ENCODE data around the gene SNX20. TPM values are rescaled to one million over a fixed set of nuclear protein-coding genes. Genes with fewer than 3 reads are reported as not detected.

SNX20 gene
- total and polyA plus RNA-seq, 10 of the 15 experiments (the other 5 are each of a cell fraction or from before 2014, with no cell fraction given): 4.6 to 30.8 (median 21.9) TPM

DNA sequence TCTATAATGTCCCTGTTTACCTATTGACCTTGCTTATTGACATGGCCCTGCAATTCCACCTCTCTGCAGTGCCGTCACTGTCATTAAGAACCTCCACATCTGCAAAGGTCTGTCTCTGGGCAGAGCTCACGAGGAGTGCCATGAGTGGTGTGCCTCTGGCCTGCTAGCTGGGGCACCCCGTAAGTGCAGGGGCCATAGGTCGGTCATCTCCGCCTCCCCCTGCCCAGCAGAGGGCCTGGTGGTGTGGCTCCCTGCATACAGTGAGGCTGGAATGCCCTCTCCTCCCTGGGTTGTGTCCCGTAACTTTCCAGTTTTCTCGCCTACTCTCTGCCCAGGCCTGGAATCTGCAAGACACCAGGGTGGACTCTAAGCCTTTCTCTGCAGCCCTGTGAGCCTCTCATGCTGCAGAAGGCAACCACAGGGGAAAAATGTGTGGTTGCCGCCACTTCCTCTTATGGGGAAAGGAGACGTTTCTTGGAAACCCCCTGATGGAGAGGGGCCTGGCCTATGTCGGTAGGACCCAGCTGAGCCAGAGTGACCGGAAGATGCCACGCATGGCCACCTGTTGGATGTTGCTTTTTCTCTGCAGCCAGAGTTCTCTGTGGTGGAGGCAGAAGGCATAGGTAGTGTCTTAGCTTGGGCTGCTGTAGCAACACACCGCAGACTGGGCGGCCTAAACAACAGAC is 2.7 kb upstream of the SNX20 start (continued):
- TF ChIP-seq, protein P1, sequence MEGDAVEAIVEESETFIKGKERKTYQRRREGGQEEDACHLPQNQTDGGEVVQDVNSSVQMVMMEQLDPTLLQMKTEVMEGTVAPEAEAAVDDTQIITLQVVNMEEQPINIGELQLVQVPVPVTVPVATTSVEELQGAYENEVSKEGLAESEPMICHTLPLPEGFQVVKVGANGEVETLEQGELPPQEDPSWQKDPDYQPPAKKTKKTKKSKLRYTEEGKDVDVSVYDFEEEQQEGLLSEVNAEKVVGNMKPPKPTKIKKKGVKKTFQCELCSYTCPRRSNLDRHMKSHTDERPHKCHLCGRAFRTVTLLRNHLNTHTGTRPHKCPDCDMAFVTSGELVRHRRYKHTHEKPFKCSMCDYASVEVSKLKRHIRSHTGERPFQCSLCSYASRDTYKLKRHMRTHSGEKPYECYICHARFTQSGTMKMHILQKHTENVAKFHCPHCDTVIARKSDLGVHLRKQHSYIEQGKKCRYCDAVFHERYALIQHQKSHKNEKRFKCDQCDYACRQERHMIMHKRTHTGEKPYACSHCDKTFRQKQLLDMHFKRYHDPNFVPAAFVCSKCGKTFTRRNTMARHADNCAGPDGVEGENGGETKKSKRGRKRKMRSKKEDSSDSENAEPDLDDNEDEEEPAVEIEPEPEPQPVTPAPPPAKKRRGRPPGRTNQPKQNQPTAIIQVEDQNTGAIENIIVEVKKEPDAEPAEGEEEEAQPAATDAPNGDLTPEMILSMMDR (IDR thresholded peaks at IDR 0.05 in 2 of 3, conservative IDR thresholded peaks at IDR 0.05 in 1 of 3; ENCODE audit: control insufficient read depth in 2 of 3, extremely low read depth in 1 of 3, insufficient read depth in 1 of 3, low read depth in 3 of 3, low read length in 3 of 3): no peak
- TF ChIP-seq NFYA (IDR thresholded peaks at IDR 0.05; ENCODE audit: borderline replicate concordance, low read depth, low read length) (no peak), ZSCAN29 (IDR thresholded peaks at IDR 0.05) (no peak), CBFB (IDR thresholded peaks at IDR 0.05; ENCODE audit: low read depth) (peak; percentile 98), RELA (IDR thresholded peaks at IDR 0.05; ENCODE audit: borderline replicate concordance, partially characterized antibody) (peak; percentile 99), ZNF622 (IDR thresholded peaks at IDR 0.05) (no peak), GABPA (IDR thresholded peaks at IDR 0.05; ENCODE audit: low read depth) (no peak), POLR2A (IDR thresholded peaks at IDR 0.05; ENCODE audit: low read depth, low read length) (peak; percentile 48), KAT2A (conservative IDR thresholded peaks at IDR 0.05; ENCODE audit: control insufficient read depth, low read depth, low read length) (no peak), ETV6 (conservative IDR thresholded peaks at IDR 0.05 in 1 of 2, IDR thresholded peaks at IDR 0.05 in 1 of 2; ENCODE audit: borderline replicate concordance in 1 of 2, low read depth in 1 of 2) (peak in 1 of 2 experiments; percentile 85; a peak in 2 of 4 replicates), IKZF1 (conservative IDR thresholded peaks at IDR 0.05) (peak; percentile 98)
- TF ChIP-seq, protein P2, sequence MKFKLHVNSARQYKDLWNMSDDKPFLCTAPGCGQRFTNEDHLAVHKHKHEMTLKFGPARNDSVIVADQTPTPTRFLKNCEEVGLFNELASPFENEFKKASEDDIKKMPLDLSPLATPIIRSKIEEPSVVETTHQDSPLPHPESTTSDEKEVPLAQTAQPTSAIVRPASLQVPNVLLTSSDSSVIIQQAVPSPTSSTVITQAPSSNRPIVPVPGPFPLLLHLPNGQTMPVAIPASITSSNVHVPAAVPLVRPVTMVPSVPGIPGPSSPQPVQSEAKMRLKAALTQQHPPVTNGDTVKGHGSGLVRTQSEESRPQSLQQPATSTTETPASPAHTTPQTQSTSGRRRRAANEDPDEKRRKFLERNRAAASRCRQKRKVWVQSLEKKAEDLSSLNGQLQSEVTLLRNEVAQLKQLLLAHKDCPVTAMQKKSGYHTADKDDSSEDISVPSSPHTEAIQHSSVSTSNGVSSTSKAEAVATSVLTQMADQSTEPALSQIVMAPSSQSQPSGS (IDR thresholded peaks at IDR 0.05; ENCODE audit: low read length): peak; percentile 48; the same call in 1 of the 2 replicates
- TF ChIP-seq, protein P3, sequence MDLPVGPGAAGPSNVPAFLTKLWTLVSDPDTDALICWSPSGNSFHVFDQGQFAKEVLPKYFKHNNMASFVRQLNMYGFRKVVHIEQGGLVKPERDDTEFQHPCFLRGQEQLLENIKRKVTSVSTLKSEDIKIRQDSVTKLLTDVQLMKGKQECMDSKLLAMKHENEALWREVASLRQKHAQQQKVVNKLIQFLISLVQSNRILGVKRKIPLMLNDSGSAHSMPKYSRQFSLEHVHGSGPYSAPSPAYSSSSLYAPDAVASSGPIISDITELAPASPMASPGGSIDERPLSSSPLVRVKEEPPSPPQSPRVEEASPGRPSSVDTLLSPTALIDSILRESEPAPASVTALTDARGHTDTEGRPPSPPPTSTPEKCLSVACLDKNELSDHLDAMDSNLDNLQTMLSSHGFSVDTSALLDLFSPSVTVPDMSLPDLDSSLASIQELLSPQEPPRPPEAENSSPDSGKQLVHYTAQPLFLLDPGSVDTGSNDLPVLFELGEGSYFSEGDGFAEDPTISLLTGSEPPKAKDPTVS (IDR thresholded peaks at IDR 0.05; ENCODE audit: low read depth, low read length): no peak
- TF ChIP-seq, protein P4, sequence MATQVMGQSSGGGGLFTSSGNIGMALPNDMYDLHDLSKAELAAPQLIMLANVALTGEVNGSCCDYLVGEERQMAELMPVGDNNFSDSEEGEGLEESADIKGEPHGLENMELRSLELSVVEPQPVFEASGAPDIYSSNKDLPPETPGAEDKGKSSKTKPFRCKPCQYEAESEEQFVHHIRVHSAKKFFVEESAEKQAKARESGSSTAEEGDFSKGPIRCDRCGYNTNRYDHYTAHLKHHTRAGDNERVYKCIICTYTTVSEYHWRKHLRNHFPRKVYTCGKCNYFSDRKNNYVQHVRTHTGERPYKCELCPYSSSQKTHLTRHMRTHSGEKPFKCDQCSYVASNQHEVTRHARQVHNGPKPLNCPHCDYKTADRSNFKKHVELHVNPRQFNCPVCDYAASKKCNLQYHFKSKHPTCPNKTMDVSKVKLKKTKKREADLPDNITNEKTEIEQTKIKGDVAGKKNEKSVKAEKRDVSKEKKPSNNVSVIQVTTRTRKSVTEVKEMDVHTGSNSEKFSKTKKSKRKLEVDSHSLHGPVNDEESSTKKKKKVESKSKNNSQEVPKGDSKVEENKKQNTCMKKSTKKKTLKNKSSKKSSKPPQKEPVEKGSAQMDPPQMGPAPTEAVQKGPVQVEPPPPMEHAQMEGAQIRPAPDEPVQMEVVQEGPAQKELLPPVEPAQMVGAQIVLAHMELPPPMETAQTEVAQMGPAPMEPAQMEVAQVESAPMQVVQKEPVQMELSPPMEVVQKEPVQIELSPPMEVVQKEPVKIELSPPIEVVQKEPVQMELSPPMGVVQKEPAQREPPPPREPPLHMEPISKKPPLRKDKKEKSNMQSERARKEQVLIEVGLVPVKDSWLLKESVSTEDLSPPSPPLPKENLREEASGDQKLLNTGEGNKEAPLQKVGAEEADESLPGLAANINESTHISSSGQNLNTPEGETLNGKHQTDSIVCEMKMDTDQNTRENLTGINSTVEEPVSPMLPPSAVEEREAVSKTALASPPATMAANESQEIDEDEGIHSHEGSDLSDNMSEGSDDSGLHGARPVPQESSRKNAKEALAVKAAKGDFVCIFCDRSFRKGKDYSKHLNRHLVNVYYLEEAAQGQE (IDR thresholded peaks at IDR 0.05; ENCODE audit: low read depth, low read length): no peak
- TF ChIP-seq, protein P5, sequence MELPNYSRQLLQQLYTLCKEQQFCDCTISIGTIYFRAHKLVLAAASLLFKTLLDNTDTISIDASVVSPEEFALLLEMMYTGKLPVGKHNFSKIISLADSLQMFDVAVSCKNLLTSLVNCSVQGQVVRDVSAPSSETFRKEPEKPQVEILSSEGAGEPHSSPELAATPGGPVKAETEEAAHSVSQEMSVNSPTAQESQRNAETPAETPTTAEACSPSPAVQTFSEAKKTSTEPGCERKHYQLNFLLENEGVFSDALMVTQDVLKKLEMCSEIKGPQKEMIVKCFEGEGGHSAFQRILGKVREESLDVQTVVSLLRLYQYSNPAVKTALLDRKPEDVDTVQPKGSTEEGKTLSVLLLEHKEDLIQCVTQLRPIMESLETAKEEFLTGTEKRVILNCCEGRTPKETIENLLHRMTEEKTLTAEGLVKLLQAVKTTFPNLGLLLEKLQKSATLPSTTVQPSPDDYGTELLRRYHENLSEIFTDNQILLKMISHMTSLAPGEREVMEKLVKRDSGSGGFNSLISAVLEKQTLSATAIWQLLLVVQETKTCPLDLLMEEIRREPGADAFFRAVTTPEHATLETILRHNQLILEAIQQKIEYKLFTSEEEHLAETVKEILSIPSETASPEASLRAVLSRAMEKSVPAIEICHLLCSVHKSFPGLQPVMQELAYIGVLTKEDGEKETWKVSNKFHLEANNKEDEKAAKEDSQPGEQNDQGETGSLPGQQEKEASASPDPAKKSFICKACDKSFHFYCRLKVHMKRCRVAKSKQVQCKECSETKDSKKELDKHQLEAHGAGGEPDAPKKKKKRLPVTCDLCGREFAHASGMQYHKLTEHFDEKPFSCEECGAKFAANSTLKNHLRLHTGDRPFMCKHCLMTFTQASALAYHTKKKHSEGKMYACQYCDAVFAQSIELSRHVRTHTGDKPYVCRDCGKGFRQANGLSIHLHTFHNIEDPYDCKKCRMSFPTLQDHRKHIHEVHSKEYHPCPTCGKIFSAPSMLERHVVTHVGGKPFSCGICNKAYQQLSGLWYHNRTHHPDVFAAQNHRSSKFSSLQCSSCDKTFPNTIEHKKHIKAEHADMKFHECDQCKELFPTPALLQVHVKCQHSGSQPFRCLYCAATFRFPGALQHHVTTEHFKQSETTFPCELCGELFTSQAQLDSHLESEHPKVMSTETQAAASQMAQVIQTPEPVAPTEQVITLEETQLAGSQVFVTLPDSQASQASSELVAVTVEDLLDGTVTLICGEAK (IDR thresholded peaks at IDR 0.05; ENCODE audit: borderline replicate concordance): no peak; the same call in 1 of the 2 replicates

Measured in GM12878 (cell line).